Progenitor cell of endocrine pancreas (in vitro differentiated cells): ENCODE measurements around the gene CDC42EP2. TPM values are rescaled to one million over a fixed set of nuclear protein-coding genes. Genes with fewer than 3 reads are reported as not detected.

Experiments
- DNase-seq: peaks from one replicate; pipeline ENCODE4 v3.0.0; 2021; ENCODE audit warnings: low spot score; ENCODE audit not compliant: unreplicated experiment
- H3K27ac Mint-ChIP-seq: 2 replicates; pipeline ENCODE4 v1.8.0; 2021; ENCODE audit warnings: mild to moderate bottlenecking, moderate library complexity, mixed read lengths
- H3K27me3 Mint-ChIP-seq: 2 replicates; pipeline ENCODE4 v1.8.0; 2021; ENCODE audit warnings: mixed read lengths
- H3K36me3 Mint-ChIP-seq: 2 replicates; pipeline ENCODE4 v1.8.0; 2022; ENCODE audit warnings: mixed read lengths; ENCODE audit not compliant: insufficient read depth
- H3K4me1 Mint-ChIP-seq: 2 replicates; pipeline ENCODE4 v1.8.0; 2021; ENCODE audit warnings: low read depth, mixed read lengths
- H3K4me3 Mint-ChIP-seq: 2 replicates; pipeline ENCODE4 v1.8.0; 2021; ENCODE audit warnings: low read depth, mild to moderate bottlenecking, moderate library complexity, mixed read lengths
- H3K9me3 Mint-ChIP-seq: 2 replicates; pipeline ENCODE4 v1.8.0; 2021; ENCODE audit warnings: low read depth, mixed read lengths
- CTCF ChIP-seq: fragments of 200-600 bp; sonication (generic); IDR thresholded peaks from one replicate; pipeline ENCODE4 v1.5.0; 2021; ENCODE audit warnings: antibody characterized with exemption, mild to moderate bottlenecking; ENCODE audit not compliant: unreplicated experiment
- total RNA-seq: library from RNA; stranded (reverse); gene quantifications from 2 replicates; pipeline ENCODE4 v1.2.1, GENCODE V29; 2021

The CDC42EP2 gene
- total RNA-seq, 1 donor from 2014 or later, result 5.9 TPM

- Mint-ChIP-seq H3K9me3 (no peaks in the 10 kb centered on the region), H3K27ac (no peak overlapping the region), H3K27me3 (no peaks in the 10 kb centered on the region), H3K36me3 (peaks cover 23% of the 10 kb centered on the region), H3K4me3 (no peak overlapping the region), H3K4me1 (peaks cover 2% of the 10 kb centered on the region)
- DNase-seq, result no peak
- TF ChIP-seq CTCF, result no peak
Measured at GRCh38 chr11:65292890-65293289, 21.8 kb upstream of the CDC42EP2 start.

- no peak for DNase-seq
- Mint-ChIP-seq H3K36me3 (peaks cover 23% of the 10 kb centered on the region), H3K4me3 (no peak overlapping the region), H3K27me3 (no peaks in the 10 kb centered on the region), H3K27ac (peak overlapping the region; percentile 74), H3K4me1 (peaks cover 2% of the 10 kb centered on the region), H3K9me3 (no peaks in the 10 kb centered on the region)
- no peak for TF ChIP-seq CTCF
Measured at GRCh38 chr11:65293909-65294381, 20.7 kb upstream of the CDC42EP2 start.

GRCh38 chr11:65295001-65295400 lies 19.7 kb upstream of the CDC42EP2 start:
- TF ChIP-seq CTCF, result no peak
- no peak for DNase-seq
- Mint-ChIP-seq H3K9me3 (no peaks in the 10 kb centered on the region), H3K27me3 (no peaks in the 10 kb centered on the region), H3K27ac (no peak overlapping the region), H3K4me3 (no peak overlapping the region), H3K4me1 (peaks cover 2% of the 10 kb centered on the region), H3K36me3 (peaks cover 17% of the 10 kb centered on the region)

- H3K36me3 Mint-ChIP-seq, result peaks cover 14% of the 10 kb centered on the region
- H3K4me1 Mint-ChIP-seq, result peaks cover 2% of the 10 kb centered on the region
- no peak for DNase-seq
- no peaks in the 10 kb centered on the region for H3K27me3 Mint-ChIP-seq
- no peak overlapping the region for H3K4me3 Mint-ChIP-seq
- H3K9me3 Mint-ChIP-seq, result no peaks in the 10 kb centered on the region
- H3K27ac Mint-ChIP-seq, result no peak overlapping the region
- TF ChIP-seq CTCF, result no peak
Measured at GRCh38 chr11:65295571-65296341, 18.9 kb upstream of the CDC42EP2 start.

GRCh38 chr11:65297026-65297672 lies 17.5 kb upstream of the CDC42EP2 start:
- Mint-ChIP-seq H3K36me3 (peaks cover 12% of the 10 kb centered on the region), H3K4me3 (no peak overlapping the region), H3K27ac (peak overlapping the region; percentile 67), H3K9me3 (no peaks in the 10 kb centered on the region), H3K27me3 (no peaks in the 10 kb centered on the region), H3K4me1 (peaks cover 9% of the 10 kb centered on the region)
- TF ChIP-seq CTCF, result no peak
- DNase-seq, result no peak
